CD1c-positive myeloid dendritic cell (primary cell): ENCODE measurements around the gene STXBP6.
"Not testable (repeated sequence)": the region's sequence is repeated elsewhere in the genome, so short reads cannot be mapped to it uniquely, and the experiment has no call there.

Experiments used
- DNase-seq: peaks from one replicate; pipeline ENCODE4 v3.0.0-alpha.2; 2016; ENCODE audit errors: extremely low spot score

Gene STXBP6

GRCh38 chr14:24858052-24858451 lies 191.9 kb downstream of the STXBP6 start:
- no peak for DNase-seq

- DNase-seq, result no peak
Observed at GRCh38 chr14:24857277-24857676, 192.7 kb downstream of the STXBP6 start.

GRCh38 chr14:24853446-24853845 lies 196.5 kb downstream of the STXBP6 start:
- no peak for DNase-seq

- DNase-seq, result no peak
Observed at GRCh38 chr14:24852312-24853060, 197.5 kb downstream of the STXBP6 start.

- DNase-seq, result peak; percentile 8
Observed at GRCh38 chr14:24851837-24852236, 198.1 kb downstream of the STXBP6 start.

GRCh38 chr14:24851406-24851805 lies 198.5 kb downstream of the STXBP6 start:
- no peak for DNase-seq

GRCh38 chr14:24850072-24850471 lies 199.9 kb downstream of the STXBP6 start:
- DNase-seq, result no peak

GRCh38 chr14:24849471-24849870 lies 200.5 kb downstream of the STXBP6 start:
- no peak for DNase-seq

- DNase-seq, result no peak
Observed at GRCh38 chr14:24848102-24848790, 201.7 kb downstream of the STXBP6 start.

- DNase-seq, result no peak
Observed at GRCh38 chr14:24847568-24848095, 202.3 kb downstream of the STXBP6 start.

GRCh38 chr14:24846261-24846660 lies 203.7 kb downstream of the STXBP6 start:
- DNase-seq, result no peak

- no peak for DNase-seq
Observed at GRCh38 chr14:24845851-24846250, 204.1 kb downstream of the STXBP6 start.

- no peak for DNase-seq
Observed at GRCh38 chr14:24844011-24844410, 205.9 kb downstream of the STXBP6 start.

- DNase-seq, result peak; percentile 24
Observed at GRCh38 chr14:24843494-24843893, 206.5 kb downstream of the STXBP6 start.

- DNase-seq, result no peak
Observed at GRCh38 chr14:24840204-24840893, 209.6 kb downstream of the STXBP6 start.

- no peak for DNase-seq
Observed at GRCh38 chr14:24839617-24840203, 210.2 kb downstream of the STXBP6 start.

- no peak for DNase-seq
Observed at GRCh38 chr14:24838945-24839616, 210.9 kb downstream of the STXBP6 start.

- no peak for DNase-seq
Observed at GRCh38 chr14:24837280-24838046, 212.5 kb downstream of the STXBP6 start.

- not testable (repeated sequence) for DNase-seq
Observed at GRCh38 chr14:24836324-24836723, 213.6 kb downstream of the STXBP6 start.

- no peak for DNase-seq
Observed at GRCh38 chr14:24834956-24835355, 215.0 kb downstream of the STXBP6 start.

GRCh38 chr14:24833385-24833784 lies 216.6 kb downstream of the STXBP6 start:
- no peak for DNase-seq
